Measurements from ENCODE around the gene MBP.

MBP gene

GRCh38 chr18:77068321-77069312 lies 64.0 kb downstream of the MBP start:
- no peak for DNase-seq (ENCODE audit: low read depth in 2 of 3, low spot score in 1 of 3)

GRCh38 chr18:77067291-77068061 lies 65.1 kb downstream of the MBP start:
- DNase-seq (ENCODE audit: low read depth in 2 of 3, low spot score in 1 of 3), result peak; percentile 53 to 67 (median 63)

- no peak for DNase-seq (ENCODE audit: low read depth in 2 of 3, low spot score in 1 of 3)
These were observed 65.9 kb downstream of the MBP start for GRCh38 chr18:77066689-77067088.

GRCh38 chr18:77066101-77066500 lies 66.5 kb downstream of the MBP start:
- no peak for DNase-seq (ENCODE audit: low read depth in 2 of 3, low spot score in 1 of 3)

GRCh38 chr18:77065221-77065981 lies 67.2 kb downstream of the MBP start:
- DNase-seq (ENCODE audit: low read depth in 2 of 3, low spot score in 1 of 3), result no peak

GRCh38 chr18:77063260-77063659 lies 69.3 kb downstream of the MBP start:
- DNase-seq (ENCODE audit: low read depth in 2 of 3, low spot score in 1 of 3), result peak; percentile 71 to 78 (median 71)

- DNase-seq (ENCODE audit: low read depth in 2 of 3, low spot score in 1 of 3), result peak in 1 of 3 donors; percentile 60
These were observed 70.0 kb downstream of the MBP start for GRCh38 chr18:77062518-77063003.

- DNase-seq (ENCODE audit: low read depth in 2 of 3, low spot score in 1 of 3), result no peak
These were observed 70.6 kb downstream of the MBP start for GRCh38 chr18:77061946-77062517.

GRCh38 chr18:77061281-77061945 lies 71.2 kb downstream of the MBP start:
- DNase-seq (ENCODE audit: low read depth in 2 of 3, low spot score in 1 of 3), result no peak

GRCh38 chr18:77060151-77060550 lies 72.4 kb downstream of the MBP start:
- no peak for DNase-seq (ENCODE audit: low read depth in 2 of 3, low spot score in 1 of 3)

- no peak for DNase-seq (ENCODE audit: low read depth in 2 of 3, low spot score in 1 of 3)
These were observed 73.2 kb downstream of the MBP start for GRCh38 chr18:77059294-77059916.

- no peak for DNase-seq (ENCODE audit: low read depth in 2 of 3, low spot score in 1 of 3)
These were observed 74.2 kb downstream of the MBP start for GRCh38 chr18:77058290-77058835.

- no peak for DNase-seq (ENCODE audit: low read depth in 2 of 3, low spot score in 1 of 3)
These were observed 75.6 kb downstream of the MBP start for GRCh38 chr18:77057006-77057395.

GRCh38 chr18:77056344-77057005 lies 76.1 kb downstream of the MBP start:
- DNase-seq (ENCODE audit: low read depth in 2 of 3, low spot score in 1 of 3), result no peak

GRCh38 chr18:77055429-77056300 lies 76.9 kb downstream of the MBP start:
- no peak for DNase-seq (ENCODE audit: low read depth in 2 of 3, low spot score in 1 of 3)

GRCh38 chr18:77054606-77055428 lies 77.8 kb downstream of the MBP start:
- peak in 2 of 3 donors; percentile 70 to 76 for DNase-seq (ENCODE audit: low read depth in 2 of 3, low spot score in 1 of 3)

GRCh38 chr18:77054288-77054605 lies 78.3 kb downstream of the MBP start:
- DNase-seq (ENCODE audit: low read depth in 2 of 3, low spot score in 1 of 3), result no peak

All from stimulated activated CD4-positive, alpha-beta T cell treated with anti-CD3 and anti-CD28 coated beads, Interleukin-12 subunit alpha, Interleukin-12 subunit beta, amount 100 ng/mL, for 48 hours (primary cell).